Memory B cell (primary cell): ENCODE results near the gene RNF227.
"Not testable (repeated sequence)": the region's sequence is repeated elsewhere in the genome, so short reads cannot be mapped to it uniquely, and the experiment has no call there.

Experiments
- ATAC-seq: fragments of 150-1000 bp; cut with Tn5 transposase; 2 replicates; pipeline ENCODE4 v1.10.0; 2021; ENCODE audit warnings: low read depth, mild to moderate bottlenecking, moderate library complexity
- DNase-seq, 2 donors: peaks; one replicate each; pipeline ENCODE4 v3.0.0; 2022; ENCODE audit warnings: low spot score in 2 of 2
- H3K27ac Mint-ChIP-seq: one replicate; pipeline ENCODE4 v1.8.0; 2022; ENCODE audit warnings: mild to moderate bottlenecking, moderate library complexity, mixed read lengths
- H3K27me3 Mint-ChIP-seq: one replicate; pipeline ENCODE4 v1.8.0; 2022; ENCODE audit warnings: mixed read lengths
- H3K36me3 Mint-ChIP-seq: one replicate; pipeline ENCODE4 v1.8.0; 2022; ENCODE audit warnings: mild to moderate bottlenecking, mixed read lengths
- H3K4me1 Mint-ChIP-seq: one replicate; pipeline ENCODE4 v1.8.0; 2022; ENCODE audit warnings: mixed read lengths
- H3K4me3 Mint-ChIP-seq: one replicate; pipeline ENCODE4 v1.8.0; 2022; ENCODE audit warnings: mild to moderate bottlenecking, moderate library complexity, mixed read lengths
- H3K9me3 Mint-ChIP-seq: one replicate; pipeline ENCODE4 v1.8.0; 2022; ENCODE audit warnings: mixed read lengths

RNF227 gene

GRCh38 chr17:7878234-7878633 is 37.9 kb downstream of the RNF227 start:
- H3K9me3 Mint-ChIP-seq, result no peaks in the 10 kb centered on the region
- H3K36me3 Mint-ChIP-seq, result peaks cover 6% of the 10 kb centered on the region
- no peak for DNase-seq
- ATAC-seq, result no peak
- peaks cover 5% of the 10 kb centered on the region for H3K4me1 Mint-ChIP-seq
- no peaks in the 10 kb centered on the region for H3K27me3 Mint-ChIP-seq
- no peak overlapping the region for H3K27ac Mint-ChIP-seq
- no peak overlapping the region for H3K4me3 Mint-ChIP-seq

GRCh38 chr17:7875804-7876370 is 40.2 kb downstream of the RNF227 start:
- Mint-ChIP-seq H3K36me3 (peaks cover 6% of the 10 kb centered on the region), H3K27me3 (no peaks in the 10 kb centered on the region), H3K27ac (no peak overlapping the region), H3K9me3 (no peaks in the 10 kb centered on the region), H3K4me3 (no peak overlapping the region), H3K4me1 (peaks cover 5% of the 10 kb centered on the region)
- DNase-seq, result no peak
- ATAC-seq, result no peak

- H3K27me3 Mint-ChIP-seq, result no peaks in the 10 kb centered on the region
- ATAC-seq (no peak), DNase-seq (no peak)
- H3K4me3 Mint-ChIP-seq, result no peak overlapping the region
- no peaks in the 10 kb centered on the region for H3K9me3 Mint-ChIP-seq
- H3K36me3 Mint-ChIP-seq, result peaks cover 6% of the 10 kb centered on the region
- no peak overlapping the region for H3K27ac Mint-ChIP-seq
- peaks cover 5% of the 10 kb centered on the region for H3K4me1 Mint-ChIP-seq
Measured at GRCh38 chr17:7873051-7873450, 43.0 kb downstream of the RNF227 start.

- Mint-ChIP-seq H3K36me3 (peaks cover 6% of the 10 kb centered on the region), H3K4me1 (peaks cover 9% of the 10 kb centered on the region), H3K27me3 (no peaks in the 10 kb centered on the region), H3K4me3 (no peak overlapping the region), H3K27ac (no peak overlapping the region), H3K9me3 (no peaks in the 10 kb centered on the region)
- ATAC-seq, result no peak
- DNase-seq, result no peak
Measured at GRCh38 chr17:7867881-7868329, 48.2 kb downstream of the RNF227 start.

GRCh38 chr17:7864995-7865650 is 51.0 kb downstream of the RNF227 start:
- Mint-ChIP-seq H3K27me3 (no peaks in the 10 kb centered on the region), H3K9me3 (no peaks in the 10 kb centered on the region), H3K36me3 (peaks cover 6% of the 10 kb centered on the region), H3K4me1 (peaks cover 13% of the 10 kb centered on the region), H3K27ac (no peak overlapping the region), H3K4me3 (no peak overlapping the region)
- no peak for ATAC-seq
- no peak for DNase-seq

- H3K36me3 Mint-ChIP-seq, ATAC-seq, DNase-seq, H3K27ac Mint-ChIP-seq, H3K9me3 Mint-ChIP-seq, H3K4me3 Mint-ChIP-seq, H3K27me3 Mint-ChIP-seq: not testable (repeated sequence)
- peaks cover 13% of the 10 kb centered on the region for H3K4me1 Mint-ChIP-seq
Measured at GRCh38 chr17:7864384-7864783, 51.7 kb downstream of the RNF227 start.
